Caco-2 (cell line): ENCODE data around the gene NOP14. TPM values are rescaled to one million over a fixed set of nuclear protein-coding genes. Genes with fewer than 3 reads are reported as not detected.
A peak's percentile ranks its signal among the peaks of the same experiment; 100 is the strongest.

Source experiments
- BruUV-seq: library from RNA; stranded (reverse); fragments of 400-500 nt; replicated peaks from 2 replicates; lab custom pipeline; 2021; lab: Mats Ljungman, UMichigan
- CTCF ChIA-PET: fragments of 300-600 bp; sonication (Branson Sonifier 250); formaldehyde crosslinking; loops from one replicate; lab custom pipeline; 2022; ENCODE audit warnings: antibody characterized with exemption; lab: Charles Lee
- POLR2A ChIA-PET: fragments of 300-600 bp; sonication (Branson Sonifier 250); formaldehyde crosslinking; loops from one replicate; lab custom pipeline; 2022; ENCODE audit warnings: antibody characterized with exemption; lab: Charles Lee
- DNase-seq, 2 experiments: peaks; one replicate each; pipeline versions ENCODE4 v3.0.0 to v3.0.0-alpha.2; 2020 to 2022
- H3K27me3 ChIP-seq: replicated peaks from 2 replicates; pipeline ENCODE4 v1.6.0; 2011; ENCODE audit warnings: low read length; ENCODE audit not compliant: control insufficient read depth, insufficient read depth
- H3K36me3 ChIP-seq: 2 replicates; pipeline ENCODE4 v1.5.1; 2011; ENCODE audit warnings: low read length; ENCODE audit not compliant: control insufficient read depth, insufficient read depth
- H3K4me1 ChIP-seq: fragments of 250-450 bp; sonication (Bioruptor Pico); 2 replicates; pipeline ENCODE4 v1.5.1; 2020; ENCODE audit warnings: mild to moderate bottlenecking
- H3K4me3 ChIP-seq: 2 replicates; pipeline ENCODE4 v1.5.1; 2011; ENCODE audit warnings: low read depth, mild to moderate bottlenecking, control low read depth, low read length
- H3K9me3 ChIP-seq: fragments of 250-450 bp; sonication (Bioruptor Pico); 2 replicates; pipeline ENCODE4 v1.5.1; 2020; ENCODE audit warnings: mild to moderate bottlenecking, moderate library complexity
- H3K27ac Mint-ChIP-seq: one replicate; pipeline ENCODE4 v1.8.0; 2022; ENCODE audit warnings: mixed read lengths; ENCODE audit not compliant: unreplicated experiment
- H3K27me3 Mint-ChIP-seq: one replicate; pipeline ENCODE4 v1.8.0; 2022; ENCODE audit warnings: mixed read lengths; ENCODE audit not compliant: insufficient read depth, unreplicated experiment
- H3K36me3 Mint-ChIP-seq: one replicate; pipeline ENCODE4 v1.8.0; 2022; ENCODE audit warnings: mild to moderate bottlenecking, mixed read lengths; ENCODE audit not compliant: insufficient read depth, unreplicated experiment
- H3K4me1 Mint-ChIP-seq: one replicate; pipeline ENCODE4 v1.8.0; 2022; ENCODE audit warnings: low read depth, mixed read lengths; ENCODE audit not compliant: unreplicated experiment
- H3K4me3 Mint-ChIP-seq: one replicate; pipeline ENCODE4 v1.8.0; 2022; ENCODE audit warnings: mild to moderate bottlenecking, moderate library complexity, mixed read lengths; ENCODE audit not compliant: unreplicated experiment
- H3K9me3 Mint-ChIP-seq: one replicate; pipeline ENCODE4 v1.8.0; 2022; ENCODE audit warnings: mixed read lengths; ENCODE audit not compliant: unreplicated experiment
- CTCF ChIP-seq, 2 experiments: fragments of 200-600 bp in 1 of 2; IDR thresholded peaks; 1 replicate in 1 of 2; 2 replicates in 1 of 2; pipeline versions ENCODE4 v1.5.1 to v1.8.0; 2011 to 2022; ENCODE audit warnings: antibody characterized with exemption in 1 of 2, control low read depth in 1 of 2, inconsistent platforms in 1 of 2, low read depth in 1 of 2, low read length in 1 of 2, mild to moderate bottlenecking in 1 of 2, moderate library complexity in 1 of 2; ENCODE audit not compliant: insufficient read depth in 1 of 2, severe bottlenecking in 1 of 2, unreplicated experiment in 1 of 2
- intact Hi-C: fragments of 100-400 bp; cut with micrococcal nuclease; formaldehyde crosslinking; loops from one replicate; pipeline ENCODE4 v1.10.0; 2022; ENCODE audit not compliant: unreplicated experiment
- total RNA-seq: library from RNA; stranded (reverse); gene quantifications from 2 replicates; pipeline ENCODE4 v1.2.3, GENCODE V29; 2022

NOP14 gene
- total RNA-seq, 1 experiment from 2014 or later, result 55.2 TPM

- POLR2A ChIA-PET, result interaction anchor here (0.5 to 1.8 kb wide), 6 partner anchors 10 to 1591 kb away, joined by 3 to 10 read pairs (median 4); no protein-coding TSS in a partner anchor
- no peaks in the 10 kb centered on the region for H3K36me3 ChIP-seq
- no peaks in the 10 kb centered on the region for H3K27me3 ChIP-seq
- no peak for TF ChIP-seq CTCF (IDR thresholded peaks at IDR 0.05; ENCODE audit: insufficient read depth in 1 of 2, low read depth in 1 of 2, low read length in 1 of 2, severe bottlenecking in 1 of 2, unreplicated experiment in 1 of 2)
- BruUV-seq, result no TSS peak
- intact Hi-C loops, result loop anchor here (1.0 kb wide), 1 partner anchor 73 kb away; no protein-coding TSS in a partner anchor
- Mint-ChIP-seq H3K9me3 (no peaks in the 10 kb centered on the region), H3K27me3 (no peaks in the 10 kb centered on the region), H3K36me3 (peaks cover 19% of the 10 kb centered on the region), H3K4me3 (peak overlapping the region; percentile 73), H3K4me1 (peaks cover 14% of the 10 kb centered on the region), H3K27ac (peak overlapping the region; percentile 44)
- peak in 1 of 2 experiments; percentile 57 for DNase-seq
- peak overlapping the region; percentile 96 for H3K4me3 ChIP-seq
- peaks cover 12% of the 10 kb centered on the region for H3K4me1 ChIP-seq
- CTCF ChIA-PET, result interaction anchor here (0.7 to 2.2 kb wide), 10 partner anchors 10 to 171 kb away, joined by 3 to 14 read pairs (median 4); partner anchors contain the start of gene SH3BP2
- no peaks in the 10 kb centered on the region for H3K9me3 ChIP-seq
Observed at GRCh38 chr4:2963966-2964471, 813 bp upstream of the NOP14 start.

DNA sequence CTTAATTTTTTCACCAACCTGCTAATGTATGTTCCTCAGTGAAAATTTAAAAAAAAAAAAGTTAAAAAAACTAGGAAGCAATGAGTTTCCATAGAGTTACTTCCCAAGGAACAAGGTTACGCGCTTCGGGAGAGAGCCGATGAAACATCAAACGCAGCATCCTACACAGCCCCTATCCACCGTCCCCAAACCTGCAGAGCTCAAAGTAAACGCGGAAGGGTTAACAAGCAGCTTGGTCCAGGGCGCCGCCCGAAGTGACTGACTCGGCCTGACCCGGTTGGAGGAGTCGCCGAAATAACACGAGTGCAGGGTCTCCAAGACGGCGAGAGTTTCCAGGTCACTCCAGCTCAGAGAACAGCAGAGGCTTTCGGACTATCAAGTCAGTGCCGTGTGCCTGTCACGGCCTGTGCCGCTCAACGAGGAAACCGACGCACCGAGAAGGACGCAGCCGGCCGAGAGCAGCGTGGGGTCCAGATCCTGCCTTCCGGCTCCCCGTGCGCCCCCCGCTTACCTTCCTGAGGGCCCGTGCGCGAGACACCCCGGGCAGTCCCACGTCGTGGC is 512 bp downstream of the NOP14 start:
- no peaks in the 10 kb centered on the region for H3K27me3 ChIP-seq
- no peak for TF ChIP-seq CTCF (IDR thresholded peaks at IDR 0.05; ENCODE audit: insufficient read depth in 1 of 2, low read depth in 1 of 2, low read length in 1 of 2, severe bottlenecking in 1 of 2, unreplicated experiment in 1 of 2)
- H3K9me3 ChIP-seq, result no peaks in the 10 kb centered on the region
- ChIA-PET POLR2A (interaction anchor here (1.0 to 1.8 kb wide), 3 partner anchors 8 to 20 kb away, joined by 3 to 10 read pairs (median 7); no protein-coding TSS in a partner anchor), CTCF (interaction anchor here (0.6 to 2.2 kb wide), 7 partner anchors 9 to 80 kb away, joined by 3 to 14 read pairs (median 3); no protein-coding TSS in a partner anchor)
- Mint-ChIP-seq H3K27me3 (no peaks in the 10 kb centered on the region), H3K36me3 (peaks cover 31% of the 10 kb centered on the region), H3K9me3 (no peaks in the 10 kb centered on the region), H3K4me3 (peak overlapping the region; percentile 73), H3K4me1 (peaks cover 6% of the 10 kb centered on the region), H3K27ac (peak overlapping the region; percentile 88)
- peak overlapping the region; percentile 96 for H3K4me3 ChIP-seq
- peak; percentile 75 to 82 for DNase-seq
- intact Hi-C loops, result no loop called here
- H3K36me3 ChIP-seq, result no peaks in the 10 kb centered on the region
- H3K4me1 ChIP-seq, result 0 out of 2 replicates have a peak, but pooled peaks cover 4% of the 10 kb centered on the region
- no TSS peak for BruUV-seq

- H3K27ac Mint-ChIP-seq, result peak overlapping the region; percentile 88
- intact Hi-C loops, result no loop called here
- CTCF ChIA-PET, result interaction anchor here (0.6 to 2.2 kb wide), 5 partner anchors 10 to 80 kb away, joined by 3 to 13 read pairs (median 3); no protein-coding TSS in a partner anchor
Observed at GRCh38 chr4:2961811-2962441, 1.3 kb downstream of the NOP14 start.

More at GRCh38 chr4:2961811-2962441, 1.3 kb downstream of the NOP14 start:
- peak overlapping the region; percentile 73 for H3K4me3 Mint-ChIP-seq
- POLR2A ChIA-PET, result interaction anchor here (0.6 to 1.8 kb wide), 4 partner anchors 8 to 174 kb away, joined by 3 to 10 read pairs (median 5); no protein-coding TSS in a partner anchor
- H3K4me3 ChIP-seq, result peak overlapping the region; percentile 96
- no peaks in the 10 kb centered on the region for H3K9me3 ChIP-seq
- H3K27me3 Mint-ChIP-seq, result no peaks in the 10 kb centered on the region
- H3K9me3 Mint-ChIP-seq, result no peaks in the 10 kb centered on the region
- no peaks in the 10 kb centered on the region for H3K27me3 ChIP-seq
- peaks cover 2% of the 10 kb centered on the region; the same call in 1 of the 2 replicates for H3K36me3 ChIP-seq
- no peak for TF ChIP-seq CTCF (IDR thresholded peaks at IDR 0.05; ENCODE audit: insufficient read depth in 1 of 2, low read depth in 1 of 2, low read length in 1 of 2, severe bottlenecking in 1 of 2, unreplicated experiment in 1 of 2)
- 0 out of 2 replicates have a peak, but pooled peaks cover 4% of the 10 kb centered on the region for H3K4me1 ChIP-seq
- peaks cover 39% of the 10 kb centered on the region for H3K36me3 Mint-ChIP-seq
- no peak for DNase-seq
- H3K4me1 Mint-ChIP-seq, result peaks cover 6% of the 10 kb centered on the region
- BruUV-seq, result TSS peak; percentile 68
